HL-60 (cell line): ENCODE results near the gene SYK.

Experiments used
- GABPA ChIP-seq: IDR thresholded peaks from 2 replicates; pipeline ENCODE4 v1.6.1; 2012; ENCODE audit warnings: low read depth
- TF ChIP-seq, protein P1 (sequence below): IDR thresholded peaks from one replicate; pipeline ENCODE4 v1.5.1; 2011; ENCODE audit warnings: low read length, control low read depth, inconsistent platforms; ENCODE audit not compliant: insufficient read depth
- TF ChIP-seq, protein P2 (sequence below): IDR thresholded peaks from 2 replicates; pipeline ENCODE4 v1.6.1; 2012; ENCODE audit warnings: low read depth; ENCODE audit not compliant: insufficient replicate concordance

DNA sequence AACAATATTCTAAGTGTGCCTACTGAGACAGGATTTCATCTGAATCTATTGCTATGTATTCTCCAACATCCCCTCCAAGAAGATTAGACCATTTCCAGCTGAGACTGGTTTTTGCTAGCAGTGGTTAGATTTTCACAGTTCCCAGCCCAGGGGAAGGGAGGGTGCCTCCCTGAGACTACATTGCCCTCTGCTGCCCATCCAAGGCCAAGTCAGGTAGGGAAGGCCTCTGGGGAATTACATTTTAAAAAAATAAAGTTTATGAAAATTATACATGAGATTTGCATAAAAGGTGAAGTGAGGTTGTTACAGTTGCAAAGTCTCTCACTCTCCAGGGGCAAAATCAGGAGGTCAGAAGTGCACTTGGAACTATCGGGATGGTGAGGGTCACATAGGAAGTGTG, 28.0 kb upstream of the SYK start:
- TF ChIP-seq, protein P1, sequence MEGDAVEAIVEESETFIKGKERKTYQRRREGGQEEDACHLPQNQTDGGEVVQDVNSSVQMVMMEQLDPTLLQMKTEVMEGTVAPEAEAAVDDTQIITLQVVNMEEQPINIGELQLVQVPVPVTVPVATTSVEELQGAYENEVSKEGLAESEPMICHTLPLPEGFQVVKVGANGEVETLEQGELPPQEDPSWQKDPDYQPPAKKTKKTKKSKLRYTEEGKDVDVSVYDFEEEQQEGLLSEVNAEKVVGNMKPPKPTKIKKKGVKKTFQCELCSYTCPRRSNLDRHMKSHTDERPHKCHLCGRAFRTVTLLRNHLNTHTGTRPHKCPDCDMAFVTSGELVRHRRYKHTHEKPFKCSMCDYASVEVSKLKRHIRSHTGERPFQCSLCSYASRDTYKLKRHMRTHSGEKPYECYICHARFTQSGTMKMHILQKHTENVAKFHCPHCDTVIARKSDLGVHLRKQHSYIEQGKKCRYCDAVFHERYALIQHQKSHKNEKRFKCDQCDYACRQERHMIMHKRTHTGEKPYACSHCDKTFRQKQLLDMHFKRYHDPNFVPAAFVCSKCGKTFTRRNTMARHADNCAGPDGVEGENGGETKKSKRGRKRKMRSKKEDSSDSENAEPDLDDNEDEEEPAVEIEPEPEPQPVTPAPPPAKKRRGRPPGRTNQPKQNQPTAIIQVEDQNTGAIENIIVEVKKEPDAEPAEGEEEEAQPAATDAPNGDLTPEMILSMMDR, result peak; percentile 22
- TF ChIP-seq, protein P2, sequence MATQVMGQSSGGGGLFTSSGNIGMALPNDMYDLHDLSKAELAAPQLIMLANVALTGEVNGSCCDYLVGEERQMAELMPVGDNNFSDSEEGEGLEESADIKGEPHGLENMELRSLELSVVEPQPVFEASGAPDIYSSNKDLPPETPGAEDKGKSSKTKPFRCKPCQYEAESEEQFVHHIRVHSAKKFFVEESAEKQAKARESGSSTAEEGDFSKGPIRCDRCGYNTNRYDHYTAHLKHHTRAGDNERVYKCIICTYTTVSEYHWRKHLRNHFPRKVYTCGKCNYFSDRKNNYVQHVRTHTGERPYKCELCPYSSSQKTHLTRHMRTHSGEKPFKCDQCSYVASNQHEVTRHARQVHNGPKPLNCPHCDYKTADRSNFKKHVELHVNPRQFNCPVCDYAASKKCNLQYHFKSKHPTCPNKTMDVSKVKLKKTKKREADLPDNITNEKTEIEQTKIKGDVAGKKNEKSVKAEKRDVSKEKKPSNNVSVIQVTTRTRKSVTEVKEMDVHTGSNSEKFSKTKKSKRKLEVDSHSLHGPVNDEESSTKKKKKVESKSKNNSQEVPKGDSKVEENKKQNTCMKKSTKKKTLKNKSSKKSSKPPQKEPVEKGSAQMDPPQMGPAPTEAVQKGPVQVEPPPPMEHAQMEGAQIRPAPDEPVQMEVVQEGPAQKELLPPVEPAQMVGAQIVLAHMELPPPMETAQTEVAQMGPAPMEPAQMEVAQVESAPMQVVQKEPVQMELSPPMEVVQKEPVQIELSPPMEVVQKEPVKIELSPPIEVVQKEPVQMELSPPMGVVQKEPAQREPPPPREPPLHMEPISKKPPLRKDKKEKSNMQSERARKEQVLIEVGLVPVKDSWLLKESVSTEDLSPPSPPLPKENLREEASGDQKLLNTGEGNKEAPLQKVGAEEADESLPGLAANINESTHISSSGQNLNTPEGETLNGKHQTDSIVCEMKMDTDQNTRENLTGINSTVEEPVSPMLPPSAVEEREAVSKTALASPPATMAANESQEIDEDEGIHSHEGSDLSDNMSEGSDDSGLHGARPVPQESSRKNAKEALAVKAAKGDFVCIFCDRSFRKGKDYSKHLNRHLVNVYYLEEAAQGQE, result no peak
- no peak for TF ChIP-seq GABPA
